ENCODE measurements around the gene CELF4.

Gene CELF4

DNA sequence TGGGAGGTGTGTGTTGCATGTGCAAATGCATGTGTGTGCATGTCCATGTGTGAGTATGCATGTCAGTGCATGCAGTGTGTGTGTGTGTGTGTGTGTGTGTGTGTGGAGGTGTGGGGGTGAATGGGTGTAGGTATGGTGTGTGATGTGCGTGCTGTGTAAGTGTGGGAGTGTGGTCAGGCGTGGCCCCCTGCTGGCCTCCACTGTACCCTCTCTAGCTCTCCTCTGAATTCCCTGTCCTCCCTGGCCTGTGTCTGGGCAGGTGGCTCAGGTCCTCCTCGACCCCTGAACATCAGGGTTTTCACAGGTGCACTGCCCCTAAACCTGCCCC is 230.2 kb downstream of the CELF4 start:
- DNase-seq = no peak

DNA sequence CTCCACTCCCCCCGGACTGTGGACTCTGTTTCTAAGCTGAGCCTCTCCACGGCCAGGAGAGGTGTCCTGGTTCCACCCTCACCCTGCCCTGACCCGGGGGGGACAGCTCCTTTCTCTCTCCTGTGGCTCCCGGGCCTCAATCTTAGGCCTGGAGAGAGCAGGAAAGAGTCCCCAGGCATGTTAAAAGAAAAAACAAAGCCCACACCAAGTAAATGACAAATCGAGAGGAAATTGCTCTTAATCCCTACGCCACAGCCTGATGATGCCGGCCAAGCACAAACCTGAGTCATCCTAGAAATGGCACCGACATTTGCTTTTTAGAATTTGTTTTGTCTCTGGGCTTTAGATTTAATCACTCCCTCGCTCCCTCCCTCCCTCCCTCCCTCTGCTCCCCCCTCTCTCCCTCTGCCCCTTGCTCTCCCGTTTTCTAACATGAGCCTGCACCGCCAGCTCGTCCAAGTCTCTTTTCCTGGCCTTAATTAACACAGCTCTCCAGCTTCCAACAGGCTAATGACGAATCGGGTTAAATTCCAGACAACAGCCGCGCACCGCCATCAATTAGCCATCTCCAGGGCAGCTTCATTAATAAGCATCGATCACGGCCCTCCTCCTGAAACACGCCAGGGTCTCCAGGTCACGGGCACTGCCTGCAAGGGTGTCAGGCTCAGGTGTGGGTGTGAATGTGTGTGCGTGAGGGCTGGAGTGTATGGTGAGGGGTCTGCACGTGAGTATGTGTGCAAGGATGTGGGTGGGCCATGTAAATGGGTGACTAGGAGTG is 230.8 kb downstream of the CELF4 start:
- DNase-seq = no peak

DNA sequence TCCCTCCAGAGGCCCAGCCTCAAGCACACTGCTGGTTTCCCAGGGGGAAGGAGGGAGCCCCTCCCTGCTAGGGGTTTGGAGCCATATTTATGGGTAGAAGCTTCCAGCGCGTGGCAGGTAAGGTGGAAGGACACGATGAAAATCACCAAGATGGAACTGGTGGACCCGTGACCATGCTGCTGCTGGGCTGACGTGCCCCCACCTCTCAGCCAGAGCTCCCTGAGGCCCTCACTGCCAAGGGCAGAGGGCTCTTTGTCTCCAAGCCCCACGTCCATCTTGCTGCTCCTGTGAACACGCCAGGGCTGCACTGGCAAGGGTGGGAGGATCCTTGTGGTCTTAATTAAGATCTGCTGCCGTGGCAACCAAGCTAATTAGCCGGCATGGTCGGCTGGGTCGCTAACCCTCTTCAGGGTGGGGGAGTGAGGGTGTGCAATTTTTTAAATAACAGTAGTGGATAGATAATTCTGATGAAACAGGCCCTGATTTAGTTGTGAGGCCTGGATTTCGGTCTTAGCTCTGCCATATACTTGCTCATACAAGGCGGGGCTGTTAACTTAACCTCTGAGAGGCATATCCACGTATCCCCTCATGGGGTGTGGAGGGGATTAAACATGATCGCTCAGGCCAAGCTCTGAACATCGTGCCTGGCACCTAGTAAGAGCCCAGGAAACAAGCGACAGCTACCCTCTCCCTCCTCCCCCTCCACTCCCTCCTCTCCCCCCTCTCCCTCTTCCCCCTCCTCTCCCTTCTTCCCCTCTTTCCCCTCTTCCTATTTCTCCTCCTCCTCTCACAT is 232.8 kb downstream of the CELF4 start:
- no peak for DNase-seq

DNA sequence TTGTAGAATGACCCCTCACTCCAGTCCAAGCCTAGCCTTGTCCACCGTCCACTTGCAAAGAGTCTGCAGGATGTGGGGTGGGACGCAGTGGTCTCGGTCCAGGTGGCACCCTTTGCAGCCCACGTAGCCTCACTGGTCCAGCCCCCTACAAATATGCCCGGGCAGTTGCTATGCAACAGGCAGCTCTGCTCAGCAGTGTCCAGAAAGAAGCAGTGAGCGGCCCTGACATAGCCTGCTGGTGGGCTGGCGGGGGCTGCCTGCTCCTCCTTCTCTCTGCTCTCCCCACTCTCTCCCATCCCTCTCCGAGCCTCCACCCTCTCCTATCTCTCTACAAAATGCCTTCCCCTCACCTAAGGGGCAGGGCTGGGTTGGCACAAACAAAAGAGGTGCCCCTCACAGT is 233.4 kb downstream of the CELF4 start:
- DNase-seq = no peak

DNA sequence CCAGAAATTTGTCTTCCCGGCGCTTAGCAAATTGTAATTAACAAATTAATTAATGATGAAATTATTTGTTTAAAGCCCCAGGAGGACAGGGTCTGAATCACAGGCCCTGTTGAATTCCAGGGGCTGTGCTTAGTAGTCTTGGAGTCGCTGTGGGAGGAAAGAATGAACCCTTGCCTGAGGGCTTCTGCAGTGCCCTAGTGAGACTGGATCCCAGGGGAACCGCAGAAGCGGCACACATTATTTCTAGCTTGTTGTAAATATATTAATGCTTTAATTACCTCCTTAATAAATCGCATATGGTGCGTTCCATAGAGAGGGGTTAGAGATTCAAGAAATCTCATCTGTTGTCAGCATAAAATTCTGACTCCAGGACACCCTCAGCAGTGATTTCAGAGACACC is 235.4 kb downstream of the CELF4 start:
- no peak for DNase-seq

DNA sequence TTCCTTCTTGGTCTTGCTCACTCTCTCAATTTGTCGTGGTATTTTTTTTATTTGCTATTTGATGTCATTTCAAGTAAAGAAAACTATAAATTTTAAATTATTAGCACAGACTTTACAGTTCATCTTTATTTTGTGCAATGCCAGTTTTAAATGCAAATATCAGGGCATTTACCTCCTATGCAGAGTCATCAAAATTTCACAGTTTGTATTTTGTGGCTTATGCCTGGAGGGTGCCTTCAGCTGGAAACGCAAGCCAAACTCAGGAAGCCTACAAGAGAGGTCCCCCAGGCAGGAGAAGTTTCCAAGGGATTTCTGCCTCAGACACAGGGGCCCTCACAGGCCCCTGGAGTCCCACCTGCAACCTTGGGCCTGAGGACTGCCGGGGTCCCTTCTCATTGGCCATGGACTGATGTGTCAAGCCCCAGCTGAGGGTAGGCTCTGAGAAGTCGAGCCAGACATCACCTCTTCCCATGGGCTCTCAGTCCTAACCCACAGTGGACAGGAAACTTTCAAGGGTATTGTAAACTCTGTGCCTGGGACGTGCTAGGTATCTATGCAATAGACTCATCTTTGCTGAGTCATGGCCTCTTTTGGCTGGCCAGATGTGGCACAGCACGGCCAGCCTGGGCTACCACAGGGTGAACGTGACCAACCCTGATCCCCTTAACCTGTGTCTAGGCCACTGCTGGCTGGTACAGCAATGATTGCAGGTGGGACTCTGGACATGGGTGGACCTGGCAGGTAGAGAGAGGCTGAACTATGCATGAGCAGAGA is 236.5 kb downstream of the CELF4 start:
- DNase-seq = no peak

DNA sequence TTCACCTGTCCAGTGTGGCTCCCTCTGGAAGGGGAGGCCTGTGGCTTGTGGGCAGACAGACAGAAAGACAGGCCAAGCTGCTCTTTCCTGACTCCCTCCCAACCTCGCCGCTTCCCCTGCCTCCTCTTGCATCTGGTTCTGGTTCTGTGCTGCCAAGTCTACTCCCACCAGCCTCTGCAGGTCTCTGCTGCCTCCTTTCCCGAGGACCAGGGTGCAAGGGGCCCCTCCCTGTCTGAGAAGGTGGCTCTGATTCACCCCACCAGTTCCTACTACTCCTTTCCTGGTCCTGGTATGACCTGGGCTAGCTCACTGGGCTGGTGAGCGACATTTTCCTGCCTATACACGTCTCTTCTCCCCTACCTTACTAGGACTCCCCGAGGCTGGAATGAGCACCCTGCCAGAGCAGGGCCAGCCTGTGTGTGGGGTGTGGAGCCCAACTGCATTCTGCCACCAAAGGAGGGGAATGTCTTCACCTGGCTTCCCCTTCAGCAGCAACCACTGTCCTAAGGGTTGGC is 238.5 kb downstream of the CELF4 start:
- DNase-seq = no peak

DNA sequence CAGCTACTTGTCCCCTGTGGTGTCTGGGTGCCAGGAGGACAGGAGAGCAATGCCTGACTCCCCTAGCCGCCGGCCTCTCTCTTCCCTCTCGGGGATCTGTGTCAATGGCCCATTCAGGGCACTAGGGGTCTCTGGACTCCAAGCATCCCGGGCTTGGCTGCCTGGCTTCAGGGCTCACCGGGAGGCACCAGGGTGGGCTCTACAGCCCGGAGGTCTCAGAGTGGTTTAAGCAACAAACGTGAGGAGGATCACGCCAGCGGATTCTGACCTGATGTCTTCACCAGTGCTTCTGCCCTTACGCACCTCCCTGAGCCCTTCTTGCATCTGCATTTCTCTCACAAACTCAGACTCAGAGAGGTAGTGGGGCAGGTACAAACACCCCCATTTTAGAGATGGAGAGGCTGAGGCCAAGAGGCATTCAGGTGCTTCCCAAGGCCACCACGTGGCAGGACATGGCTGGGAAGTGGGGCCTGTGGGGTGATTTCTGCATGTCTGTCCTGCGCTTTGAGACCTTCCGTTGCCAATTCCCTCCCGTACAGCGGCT is 243.0 kb downstream of the CELF4 start:
- DNase-seq = no peak

DNA sequence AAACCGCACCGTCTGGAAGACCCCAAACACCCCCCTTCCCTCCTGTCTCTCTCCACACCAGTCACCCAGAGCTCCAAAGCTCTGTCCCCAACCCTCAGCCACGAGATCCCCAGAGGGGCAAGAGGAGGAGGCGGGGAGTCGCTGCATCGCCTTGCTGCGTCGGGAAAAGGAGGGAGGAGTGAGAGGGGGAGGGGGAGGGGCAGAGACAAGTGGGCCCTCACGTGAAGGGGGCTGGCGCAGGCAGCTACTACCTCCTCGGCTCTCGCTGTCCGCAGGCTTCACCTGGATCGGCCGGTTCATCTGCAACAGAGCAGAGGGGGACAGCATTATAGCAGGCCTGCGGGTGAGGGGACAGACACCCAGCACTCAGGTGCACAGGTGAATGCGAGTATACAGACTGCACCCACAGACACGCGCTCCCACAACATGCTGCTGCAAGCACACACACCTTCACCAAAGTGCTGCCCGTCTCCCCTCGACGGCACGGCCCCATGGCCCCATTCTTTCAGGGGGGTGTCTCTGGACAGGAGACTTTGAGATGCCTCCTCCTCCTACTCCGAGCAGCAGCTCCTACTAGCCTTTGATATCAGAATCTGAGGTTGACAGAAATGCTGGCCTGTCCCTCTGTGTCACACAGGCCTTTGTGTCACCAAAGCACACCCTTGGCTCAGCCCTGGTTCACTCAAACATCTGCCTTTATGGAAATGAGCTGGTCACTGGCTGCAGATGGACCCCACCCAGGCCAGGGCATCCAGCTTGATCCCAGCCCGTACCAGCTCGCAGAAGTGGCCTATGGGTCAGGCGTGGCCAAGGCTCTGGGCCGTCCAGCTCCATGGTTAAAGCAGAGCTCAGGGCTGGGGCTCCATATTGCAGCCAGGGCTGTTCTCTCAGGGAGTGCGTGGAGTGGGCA is 243.8 kb downstream of the CELF4 start:
- no peak for DNase-seq

DNA sequence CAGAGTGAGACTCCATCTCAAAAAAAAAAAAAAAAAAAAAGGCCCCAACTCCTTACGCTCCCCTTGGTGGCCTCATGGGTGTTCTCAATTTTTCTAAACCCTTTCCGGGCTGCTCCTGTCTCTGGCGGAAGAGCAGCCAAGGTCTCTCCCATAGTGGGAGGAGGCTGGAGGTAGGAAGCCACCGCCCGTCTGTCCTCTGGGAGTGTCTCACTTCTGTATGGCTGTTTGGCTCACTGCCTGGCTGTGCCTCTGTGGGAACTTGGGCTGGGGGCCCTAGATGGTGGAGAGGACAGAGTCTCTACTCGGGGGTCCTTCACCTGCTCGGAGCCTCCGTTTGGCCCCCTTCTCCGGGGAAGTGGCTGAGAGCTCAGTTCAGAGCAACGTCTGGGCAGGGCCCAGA is 245.3 kb downstream of the CELF4 start:
- no peak for DNase-seq

DNA sequence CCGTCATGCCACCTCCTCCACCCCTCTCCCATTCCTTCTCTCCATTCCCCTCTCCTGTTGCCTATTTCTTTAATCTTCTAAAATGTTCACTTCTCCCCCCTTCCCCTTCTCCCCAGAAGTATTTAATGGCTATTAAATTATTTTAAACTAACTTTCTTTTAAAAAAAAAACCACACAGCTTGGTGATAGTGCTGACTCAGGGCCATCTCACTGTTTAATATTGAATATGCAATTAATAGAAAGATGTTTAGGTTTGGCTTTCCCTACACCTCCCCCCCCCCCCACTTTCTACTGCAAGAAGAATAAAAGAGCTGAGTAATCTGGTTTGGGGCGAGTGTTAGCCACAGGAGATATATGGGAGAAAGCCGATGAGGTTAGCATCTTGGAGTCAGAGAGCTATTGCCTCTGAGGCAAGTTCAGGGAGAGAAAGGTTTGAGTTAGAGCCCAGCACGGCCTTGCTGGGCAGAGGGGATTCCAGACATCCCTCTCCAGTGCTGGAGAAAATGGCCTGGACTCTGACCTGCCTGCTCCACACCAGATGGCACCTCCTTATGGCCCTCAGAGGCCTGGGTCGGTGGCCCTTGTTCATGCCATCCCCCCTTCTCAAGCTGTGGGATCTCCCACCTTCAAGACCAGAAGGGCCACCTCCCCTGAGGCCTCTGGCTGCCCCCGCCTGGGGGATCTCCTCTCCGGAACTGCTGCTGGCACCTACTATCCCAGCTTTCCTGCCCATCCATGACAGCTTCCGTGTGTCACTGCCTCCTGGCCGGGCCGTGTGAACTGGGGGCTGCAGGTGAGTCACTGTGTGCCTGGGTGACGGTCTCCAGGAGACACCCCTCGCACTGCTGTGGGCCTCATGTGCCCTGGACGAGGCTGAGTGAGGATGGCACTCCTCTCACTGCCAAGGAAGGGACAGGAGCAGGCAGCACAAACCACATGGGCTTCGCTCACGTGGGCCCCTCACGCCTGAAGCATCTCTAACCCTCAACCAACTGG is 246.9 kb downstream of the CELF4 start:
- DNase-seq = no peak

DNA sequence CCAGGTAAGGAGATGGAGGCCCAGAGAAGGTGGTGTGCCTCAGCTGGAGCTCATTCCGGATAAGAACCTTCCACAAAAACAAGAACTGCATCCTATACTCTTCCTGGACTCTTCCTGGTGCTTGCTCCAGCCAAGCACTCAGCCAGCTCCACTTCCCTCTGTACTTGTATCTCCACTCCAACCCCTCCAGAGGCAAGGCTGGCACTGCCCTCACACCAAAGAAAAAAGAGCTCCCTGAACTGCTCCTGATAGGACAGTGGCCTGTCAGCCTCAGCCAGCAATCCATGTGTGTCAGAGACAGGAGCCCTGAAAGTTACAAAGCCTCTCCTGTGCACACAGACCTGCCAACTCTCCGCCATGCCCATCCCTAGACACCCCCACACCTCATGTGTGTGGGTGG is 248.1 kb downstream of the CELF4 start:
- no peak for DNase-seq

DNA sequence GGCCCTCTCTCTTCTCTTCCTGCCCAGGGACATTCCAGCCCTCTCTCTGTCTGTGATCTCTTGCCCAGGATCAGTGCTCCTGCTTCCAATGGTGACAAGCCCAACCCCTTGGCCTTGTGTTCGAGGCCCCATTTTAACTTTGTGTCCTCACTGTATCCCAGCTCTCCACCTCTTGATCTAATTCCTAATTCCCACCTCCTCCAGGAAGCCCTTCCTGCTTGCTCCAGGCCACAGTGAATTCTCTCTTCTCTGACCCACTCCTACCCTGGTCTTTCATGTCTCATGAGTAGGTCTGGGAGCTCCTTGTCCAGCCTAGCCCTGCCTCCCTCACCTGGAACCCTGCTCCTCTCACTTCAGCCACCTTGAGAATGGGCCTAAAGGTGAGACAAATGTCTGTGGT is 249.1 kb downstream of the CELF4 start:
- DNase-seq = no peak

DNA sequence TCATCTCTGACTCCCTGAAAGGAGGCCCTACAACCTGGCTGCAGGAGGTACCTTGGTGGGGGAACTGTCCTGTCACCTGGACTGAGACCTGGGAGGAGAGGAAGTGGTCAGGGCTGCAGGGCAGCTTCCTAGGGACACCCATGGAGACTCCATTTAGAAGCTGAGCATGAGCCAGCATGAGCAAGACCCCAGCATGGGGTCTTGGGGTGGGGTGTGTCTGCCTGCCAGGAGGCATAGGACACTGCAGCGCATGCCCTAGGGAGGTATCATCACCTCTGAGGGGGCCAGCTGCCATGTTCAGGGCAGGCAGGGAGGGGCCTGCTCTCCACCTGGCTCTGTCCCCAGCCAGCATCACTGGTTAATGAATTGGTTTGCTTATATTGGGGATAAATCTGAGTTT is 249.7 kb downstream of the CELF4 start:
- DNase-seq = no peak

DNA sequence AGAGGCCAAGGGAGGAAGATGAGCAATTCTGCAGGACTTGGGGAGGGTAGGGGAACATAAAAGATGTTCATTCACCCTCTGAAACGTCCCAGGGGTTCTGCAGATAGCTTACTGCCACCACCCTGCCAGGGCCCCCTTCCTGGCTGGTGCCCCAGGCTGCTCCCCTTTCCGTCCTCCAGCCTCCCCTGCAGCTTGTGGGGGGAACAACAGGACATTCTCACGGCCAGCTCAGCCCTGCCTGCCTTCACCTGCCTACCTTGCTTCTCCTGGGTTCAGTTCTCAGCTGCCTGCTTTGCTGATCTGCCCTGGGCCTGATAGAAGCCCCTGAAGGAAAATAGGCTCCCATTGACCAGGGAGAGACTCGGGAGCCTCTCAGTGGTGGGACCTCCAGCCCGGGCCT is 251.1 kb downstream of the CELF4 start:
- no peak for DNase-seq

DNA sequence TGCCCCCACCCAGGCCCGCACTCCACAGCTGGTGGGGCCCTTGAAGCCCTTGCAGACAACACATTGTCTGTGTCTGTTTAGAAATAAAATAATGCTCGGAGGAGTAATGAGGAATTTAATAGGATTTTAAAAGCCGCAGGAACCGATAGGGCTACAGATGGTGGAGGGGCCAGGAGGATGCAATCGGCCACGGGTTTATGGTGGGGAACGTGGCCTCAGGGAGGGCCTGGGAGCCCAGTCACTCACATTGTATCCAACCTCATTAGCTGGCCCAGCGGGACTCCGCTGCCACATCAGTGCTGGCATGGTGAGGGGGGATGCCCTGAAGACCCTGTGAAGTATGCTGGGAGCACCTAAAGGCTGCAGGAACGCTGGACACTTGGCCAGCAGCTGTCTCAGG is 252.0 kb downstream of the CELF4 start:
- no peak for DNase-seq

DNA sequence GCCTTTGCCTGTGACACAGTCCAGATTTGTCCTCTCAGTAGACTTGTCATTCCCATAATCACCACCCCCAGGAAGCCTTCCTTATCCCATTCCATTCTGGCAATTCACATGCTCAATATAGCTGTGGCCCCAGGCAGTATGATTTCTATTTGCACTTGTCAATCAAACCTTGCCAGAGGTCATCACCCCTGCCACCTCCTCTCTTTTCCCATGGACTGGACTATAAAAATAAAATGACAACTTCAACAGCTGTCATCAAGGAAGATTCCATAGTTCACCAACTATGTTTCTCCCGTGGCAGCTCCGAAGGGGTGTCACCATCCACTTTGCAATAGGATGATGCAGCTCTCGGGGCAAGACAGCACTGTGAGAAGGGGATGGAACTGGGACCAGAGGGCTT is 255.7 kb downstream of the CELF4 start:
- DNase-seq = no peak

DNA sequence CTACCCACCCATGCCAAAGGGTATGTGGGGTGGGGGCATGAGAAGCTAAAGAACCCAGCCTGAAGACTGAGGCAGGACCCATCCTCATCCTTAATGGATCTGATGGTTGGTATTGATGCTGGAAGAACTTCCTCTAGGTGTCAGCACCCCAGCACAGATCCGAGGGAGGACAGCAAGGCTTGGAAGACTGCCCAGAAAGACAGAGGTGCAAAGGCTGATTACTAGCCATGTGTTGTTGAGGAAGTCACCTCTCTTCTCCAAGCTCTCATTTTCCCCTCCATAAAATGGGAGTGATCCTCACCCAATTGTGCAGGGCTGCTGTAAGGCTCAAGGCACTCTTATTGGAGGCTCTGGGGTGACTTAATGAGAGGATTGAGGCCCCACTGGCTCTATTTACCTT is 256.5 kb downstream of the CELF4 start:
- DNase-seq = no peak

DNA sequence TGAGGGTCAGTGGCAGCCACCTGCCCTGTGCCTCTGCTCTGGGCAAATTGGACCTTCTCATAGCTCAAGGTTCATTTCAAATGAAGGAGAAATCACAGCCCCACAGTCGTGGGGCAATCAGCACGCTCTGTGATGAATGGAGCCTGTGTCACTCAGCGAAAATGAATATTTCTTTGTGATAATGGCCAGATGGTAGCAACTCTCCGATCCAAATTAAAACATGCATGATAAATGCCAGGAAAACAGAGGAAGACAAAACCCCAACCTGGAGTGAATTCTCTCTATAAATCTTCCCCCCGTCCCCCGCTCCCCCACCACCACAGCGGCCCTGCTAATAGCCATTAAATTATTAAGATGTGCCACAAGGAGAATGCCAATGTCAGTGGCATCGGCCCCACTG is 258.4 kb downstream of the CELF4 start:
- DNase-seq = no peak

DNA sequence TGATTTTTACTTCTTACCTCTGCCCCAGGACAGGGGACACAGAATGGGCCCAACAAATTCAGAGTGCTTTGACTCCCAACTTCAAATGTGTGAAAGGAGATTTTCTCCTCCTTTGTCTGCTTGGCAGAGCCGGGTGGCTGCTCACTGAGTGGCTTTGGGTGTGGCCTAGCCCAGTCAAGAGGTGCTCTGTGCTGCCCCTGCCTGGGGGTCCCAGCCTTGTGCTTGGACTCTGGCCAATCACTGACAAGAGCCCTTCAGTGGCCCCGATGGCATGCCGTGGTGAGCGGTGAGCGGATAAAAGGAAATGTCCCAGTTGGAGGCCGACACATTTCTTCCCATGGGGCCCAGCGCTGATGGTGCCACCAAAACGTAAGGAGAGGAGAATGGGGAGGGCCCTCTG is 259.2 kb downstream of the CELF4 start:
- peak; percentile 72 for DNase-seq

DNA sequence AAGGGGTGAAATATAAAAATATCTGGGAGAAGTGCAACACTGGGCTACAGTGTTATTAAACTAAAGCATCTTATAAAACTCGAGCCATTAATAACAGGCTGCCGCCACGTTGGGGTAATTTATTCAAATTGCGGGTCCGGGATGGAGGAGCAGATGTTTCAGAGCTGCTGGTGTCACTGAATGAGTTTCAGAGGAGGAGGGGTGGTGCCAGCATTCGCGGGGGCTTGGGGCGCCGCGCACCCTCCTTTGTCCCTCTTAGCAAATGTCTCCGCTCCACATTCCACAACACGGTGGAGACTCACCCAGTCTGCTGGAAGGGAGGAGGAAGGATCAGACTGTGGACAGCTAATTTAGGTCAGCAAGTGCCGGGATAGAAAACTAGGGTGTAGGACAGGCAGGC is 260.5 kb downstream of the CELF4 start:
- DNase-seq = no peak

Measured in DMS79 treated with DMSO at 0.1 percent for 48 hours (cell line).